ENCODE results near the gene CLDN34.

GRCh38 chrX:9983441-9983840, 16.3 kb downstream of the CLDN34 start:
- TF ChIP-seq CTCF (IDR thresholded peaks at IDR 0.05) (no peak), POLR2A (IDR thresholded peaks at IDR 0.05) (no peak)
